WTC11 (cell line): ENCODE measurements around the gene TIMM13. TPM values are rescaled to one million over a fixed set of nuclear protein-coding genes. Genes with fewer than 3 reads are reported as not detected.

Experiments
- ATAC-seq: fragments of 200-7000 bp; cut with Tn5 transposase; 2 replicates; pipeline ENCODE4 v1.10.0; 2021; ENCODE audit warnings: mild to moderate bottlenecking, moderate library complexity
- CTCF ChIA-PET: fragments of 300-600 bp; sonication (Branson Sonifier 250); formaldehyde crosslinking; loops from one replicate; lab custom pipeline; 2021; ENCODE audit warnings: antibody characterized with exemption; lab: Charles Lee
- POLR2A ChIA-PET: fragments of 350-600 bp; sonication (Branson Sonifier 250); formaldehyde crosslinking; loops from one replicate; lab custom pipeline; 2021; ENCODE audit warnings: antibody characterized with exemption; lab: Charles Lee
- DNase-seq: peaks from one replicate; pipeline ENCODE4 v3.0.0; 2021; ENCODE audit warnings: low spot score
- H3K27ac Mint-ChIP-seq: 2 replicates; pipeline ENCODE4 v1.8.0; 2021; ENCODE audit warnings: mixed read lengths
- H3K27me3 Mint-ChIP-seq: 2 replicates; pipeline ENCODE4 v1.8.0; 2021; ENCODE audit warnings: low read depth, mild to moderate bottlenecking, moderate library complexity, mixed read lengths
- H3K36me3 Mint-ChIP-seq: 2 replicates; pipeline ENCODE4 v1.8.0; 2021; ENCODE audit warnings: mixed read lengths
- H3K4me1 Mint-ChIP-seq: 2 replicates; pipeline ENCODE4 v1.8.0; 2022; ENCODE audit warnings: mixed read lengths
- H3K4me3 Mint-ChIP-seq: 2 replicates; pipeline ENCODE4 v1.8.0; 2021; ENCODE audit warnings: mild to moderate bottlenecking, moderate library complexity, mixed read lengths
- H3K9me3 Mint-ChIP-seq: 2 replicates; pipeline ENCODE4 v1.8.0; 2021; ENCODE audit warnings: mixed read lengths
- AR ChIP-seq: fragments of 250-450 bp; sonication (Bioruptor Pico); IDR thresholded peaks from 2 replicates; pipeline ENCODE4 v1.9.0; 2021; ENCODE audit warnings: mild to moderate bottlenecking
- CREM ChIP-seq: sonication (generic); formaldehyde crosslinking; IDR thresholded peaks from 2 replicates; pipeline ENCODE4 v1.8.1; 2022; ENCODE audit warnings: mild to moderate bottlenecking, missing genetic modification reagents, moderate library complexity
- FOXP1 ChIP-seq: sonication (generic); formaldehyde crosslinking; IDR thresholded peaks from 2 replicates; pipeline ENCODE4 v1.8.0; 2022; ENCODE audit warnings: missing genetic modification reagents, mild to moderate bottlenecking, moderate library complexity, borderline replicate concordance
- GABPB1 ChIP-seq: sonication (generic); formaldehyde crosslinking; IDR thresholded peaks from 2 replicates; pipeline ENCODE4 v1.8.1; 2023; ENCODE audit warnings: mild to moderate bottlenecking, missing genetic modification reagents
- IRF1 ChIP-seq: sonication (generic); formaldehyde crosslinking; IDR thresholded peaks from 2 replicates; pipeline ENCODE4 v1.8.0; 2023; ENCODE audit warnings: missing genetic modification reagents
- JAZF1 ChIP-seq: fragments of 250-450 bp; sonication (Bioruptor Pico); IDR thresholded peaks from 2 replicates; pipeline ENCODE4 v1.9.0; 2021; ENCODE audit warnings: moderate library complexity, mild to moderate bottlenecking, inconsistent platforms
- NR2C2 ChIP-seq: sonication (generic); formaldehyde crosslinking; IDR thresholded peaks from 2 replicates; pipeline ENCODE4 v1.8.0; 2022; ENCODE audit warnings: mild to moderate bottlenecking, missing genetic modification reagents
- ZBTB21 ChIP-seq: sonication (generic); formaldehyde crosslinking; IDR thresholded peaks from 2 replicates; pipeline ENCODE4 v1.8.1; 2023; ENCODE audit warnings: mild to moderate bottlenecking, missing genetic modification reagents, borderline replicate concordance
- ZBTB43 ChIP-seq: sonication (generic); formaldehyde crosslinking; IDR thresholded peaks from 2 replicates; pipeline ENCODE4 v1.8.1; 2023; ENCODE audit warnings: mild to moderate bottlenecking, missing genetic modification reagents
- ZNF317 ChIP-seq: sonication (generic); formaldehyde crosslinking; IDR thresholded peaks from 2 replicates; pipeline ENCODE4 v1.8.1; 2023; ENCODE audit warnings: low read depth, mild to moderate bottlenecking, moderate library complexity, missing genetic modification reagents, borderline replicate concordance
- total RNA-seq: library from RNA; stranded (reverse); gene quantifications from 3 replicates; pipeline ENCODE4 v1.2.3, GENCODE V29; 2021
- TF ChIP-seq, protein P1 (sequence below): sonication (generic); formaldehyde crosslinking; IDR thresholded peaks from 2 replicates; pipeline ENCODE4 v1.8.0; 2022; ENCODE audit warnings: missing genetic modification reagents
- TF ChIP-seq, protein P2 (sequence below): sonication (generic); formaldehyde crosslinking; IDR thresholded peaks from 2 replicates; pipeline ENCODE4 v1.8.0; 2022; ENCODE audit warnings: mild to moderate bottlenecking, missing genetic modification reagents

The TIMM13 gene
- total RNA-seq, 1 experiment from 2014 or later: 342 TPM

DNA sequence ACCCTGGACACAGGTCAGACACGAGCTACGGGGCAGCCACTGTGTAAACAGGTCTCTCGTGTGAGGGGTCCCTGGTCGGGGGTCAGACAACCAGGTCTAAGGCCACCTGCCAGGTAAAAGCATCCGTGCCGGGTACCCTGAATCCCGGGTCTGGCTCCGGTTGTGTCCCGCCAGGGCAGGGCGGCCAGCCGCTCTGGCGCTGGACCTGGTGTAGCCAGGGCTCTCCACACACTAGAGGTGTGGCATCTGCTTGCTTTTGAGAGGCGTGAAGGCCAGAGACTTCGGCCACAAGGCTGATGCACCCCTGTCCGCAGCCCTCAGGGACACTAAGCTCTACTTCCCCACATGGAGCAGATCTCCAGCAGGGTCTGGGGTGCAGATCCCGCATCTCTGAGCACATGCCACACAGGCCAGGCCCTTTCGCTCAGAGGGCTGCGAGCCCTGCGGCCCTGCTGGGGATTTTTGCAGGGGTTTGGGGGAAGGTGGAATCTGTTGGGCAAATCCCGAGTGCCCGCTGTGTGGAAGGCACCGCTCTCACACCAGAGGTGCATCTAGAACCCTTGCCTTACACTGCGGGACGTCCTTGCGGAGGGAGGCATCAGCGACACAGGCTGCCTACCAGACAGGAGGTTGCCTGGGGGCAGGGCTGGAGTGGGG lies 13.8 kb upstream of the TIMM13 start:
- DNase-seq (no peak), ATAC-seq (no peak)
- no peak overlapping the region for H3K4me3 Mint-ChIP-seq
- CTCF ChIA-PET: interaction anchor here (1.0 kb wide), 1 partner anchor 170 kb away, joined by 3 read pairs; no protein-coding TSS in a partner anchor
- peaks cover 23% of the 10 kb centered on the region for H3K36me3 Mint-ChIP-seq
- POLR2A ChIA-PET: no interaction called here
- H3K27me3 Mint-ChIP-seq: no peaks in the 10 kb centered on the region
- H3K9me3 Mint-ChIP-seq: no peaks in the 10 kb centered on the region
- no peak overlapping the region for H3K27ac Mint-ChIP-seq
- no peaks in the 10 kb centered on the region for H3K4me1 Mint-ChIP-seq
- no peak for TF ChIP-seq AR (CRISPR knock-in tag)
- no peak for TF ChIP-seq IRF1 (CRISPR knock-in tag)
- TF ChIP-seq ZBTB21 (CRISPR knock-in tag): no peak
- no peak for TF ChIP-seq NR2C2 (CRISPR knock-in tag)
- TF ChIP-seq, protein P1, sequence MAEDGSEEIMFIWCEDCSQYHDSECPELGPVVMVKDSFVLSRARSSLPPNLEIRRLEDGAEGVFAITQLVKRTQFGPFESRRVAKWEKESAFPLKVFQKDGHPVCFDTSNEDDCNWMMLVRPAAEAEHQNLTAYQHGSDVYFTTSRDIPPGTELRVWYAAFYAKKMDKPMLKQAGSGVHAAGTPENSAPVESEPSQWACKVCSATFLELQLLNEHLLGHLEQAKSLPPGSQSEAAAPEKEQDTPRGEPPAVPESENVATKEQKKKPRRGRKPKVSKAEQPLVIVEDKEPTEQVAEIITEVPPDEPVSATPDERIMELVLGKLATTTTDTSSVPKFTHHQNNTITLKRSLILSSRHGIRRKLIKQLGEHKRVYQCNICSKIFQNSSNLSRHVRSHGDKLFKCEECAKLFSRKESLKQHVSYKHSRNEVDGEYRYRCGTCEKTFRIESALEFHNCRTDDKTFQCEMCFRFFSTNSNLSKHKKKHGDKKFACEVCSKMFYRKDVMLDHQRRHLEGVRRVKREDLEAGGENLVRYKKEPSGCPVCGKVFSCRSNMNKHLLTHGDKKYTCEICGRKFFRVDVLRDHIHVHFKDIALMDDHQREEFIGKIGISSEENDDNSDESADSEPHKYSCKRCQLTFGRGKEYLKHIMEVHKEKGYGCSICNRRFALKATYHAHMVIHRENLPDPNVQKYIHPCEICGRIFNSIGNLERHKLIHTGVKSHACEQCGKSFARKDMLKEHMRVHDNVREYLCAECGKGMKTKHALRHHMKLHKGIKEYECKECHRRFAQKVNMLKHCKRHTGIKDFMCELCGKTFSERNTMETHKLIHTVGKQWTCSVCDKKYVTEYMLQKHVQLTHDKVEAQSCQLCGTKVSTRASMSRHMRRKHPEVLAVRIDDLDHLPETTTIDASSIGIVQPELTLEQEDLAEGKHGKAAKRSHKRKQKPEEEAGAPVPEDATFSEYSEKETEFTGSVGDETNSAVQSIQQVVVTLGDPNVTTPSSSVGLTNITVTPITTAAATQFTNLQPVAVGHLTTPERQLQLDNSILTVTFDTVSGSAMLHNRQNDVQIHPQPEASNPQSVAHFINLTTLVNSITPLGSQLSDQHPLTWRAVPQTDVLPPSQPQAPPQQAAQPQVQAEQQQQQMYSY (CRISPR knock-in tag): no peak
- TF ChIP-seq GABPB1 (CRISPR knock-in tag): no peak

GRCh38 chr19:2440515-2440914 lies 13.1 kb upstream of the TIMM13 start:
- H3K27ac Mint-ChIP-seq: peak overlapping the region; percentile 7; the same call in 1 of the 2 replicates
- peaks cover 26% of the 10 kb centered on the region for H3K36me3 Mint-ChIP-seq
- CTCF ChIA-PET: interaction anchor here (1.0 kb wide), 1 partner anchor 171 kb away, joined by 3 read pairs; no protein-coding TSS in a partner anchor

More at GRCh38 chr19:2440515-2440914, 13.1 kb upstream of the TIMM13 start:
- TF ChIP-seq FOXP1 (CRISPR knock-in tag): no peak
- no peak for TF ChIP-seq ZNF317
- no peak for TF ChIP-seq CREM
- no peak for TF ChIP-seq ZBTB43
- TF ChIP-seq, protein P2, sequence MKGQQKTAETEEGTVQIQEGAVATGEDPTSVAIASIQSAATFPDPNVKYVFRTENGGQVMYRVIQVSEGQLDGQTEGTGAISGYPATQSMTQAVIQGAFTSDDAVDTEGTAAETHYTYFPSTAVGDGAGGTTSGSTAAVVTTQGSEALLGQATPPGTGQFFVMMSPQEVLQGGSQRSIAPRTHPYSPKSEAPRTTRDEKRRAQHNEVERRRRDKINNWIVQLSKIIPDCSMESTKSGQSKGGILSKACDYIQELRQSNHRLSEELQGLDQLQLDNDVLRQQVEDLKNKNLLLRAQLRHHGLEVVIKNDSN (CRISPR knock-in tag): no peak
- TF ChIP-seq JAZF1: no peak
- TF ChIP-seq, all 79 proteins: peak for 0
- ATAC-seq (no peak), DNase-seq (no peak)
- POLR2A ChIA-PET: no interaction called here
- no peaks in the 10 kb centered on the region for H3K9me3 Mint-ChIP-seq
- H3K4me1 Mint-ChIP-seq: no peaks in the 10 kb centered on the region
- no peak overlapping the region for H3K4me3 Mint-ChIP-seq
- H3K27me3 Mint-ChIP-seq: no peaks in the 10 kb centered on the region
